ENCODE measurements around the gene SLC15A3.

GRCh38 chr11:60914633-60915247 is 37.2 kb downstream of the SLC15A3 start:
- TF ChIP-seq GATA2 (IDR thresholded peaks at IDR 0.05; ENCODE audit: low read depth, low read length) (no peak), GATA3 (IDR thresholded peaks at IDR 0.05; ENCODE audit: low read depth, low read length) (no peak)
